Islet precursor cell (in vitro differentiated cells): Measurements from ENCODE around the gene SLC22A9.
"Not testable (repeated sequence)": the region's sequence is repeated elsewhere in the genome, so short reads cannot be mapped to it uniquely, and the experiment has no call there.

Experiments used
- DNase-seq: peaks from one replicate; pipeline ENCODE4 v3.0.0-alpha.2; 2018

SLC22A9 gene

DNA sequence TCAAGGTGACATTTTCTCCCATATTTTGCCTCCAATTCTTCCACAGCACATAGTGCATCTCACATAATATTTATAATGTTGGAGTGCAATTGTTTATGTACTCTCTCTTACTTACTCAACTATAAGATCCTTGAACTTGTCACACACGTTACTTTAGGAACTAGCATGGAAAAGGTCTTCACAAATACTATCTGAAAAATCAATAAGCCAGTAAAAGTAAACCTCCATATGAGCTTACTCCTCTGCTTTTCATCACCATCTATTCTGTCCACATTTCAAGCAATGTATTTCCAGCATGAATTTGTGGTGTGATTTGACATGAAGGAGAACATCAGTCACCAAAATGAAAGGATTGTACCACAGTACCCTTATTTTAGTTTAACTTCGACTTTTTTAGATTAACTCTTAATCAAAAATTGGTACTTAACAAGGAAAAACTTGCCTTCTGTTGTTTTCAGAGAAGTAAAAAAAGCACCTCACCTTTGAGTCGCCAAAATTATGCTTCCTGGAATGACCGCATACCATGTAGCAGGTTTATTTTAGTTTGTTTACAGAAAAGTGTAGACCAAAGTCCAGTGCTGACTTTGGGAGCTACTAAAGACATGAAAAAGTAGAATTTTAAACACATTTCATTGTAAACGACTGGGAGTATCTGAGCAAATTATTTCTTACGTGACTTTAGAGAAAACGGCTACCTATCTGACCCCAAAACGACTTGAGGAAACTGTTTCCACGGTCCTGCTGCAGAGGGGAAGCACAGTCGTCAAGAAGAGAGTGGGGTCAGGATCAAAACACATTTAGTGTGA is at the start of gene SLC22A9:
Gene SLC22A9 (plus strand): TSS at position 621 of the 806 bp plus-strand sequence. CDS start 272 bp downstream, outside the sequence.
- DNase-seq: no peak

DNA sequence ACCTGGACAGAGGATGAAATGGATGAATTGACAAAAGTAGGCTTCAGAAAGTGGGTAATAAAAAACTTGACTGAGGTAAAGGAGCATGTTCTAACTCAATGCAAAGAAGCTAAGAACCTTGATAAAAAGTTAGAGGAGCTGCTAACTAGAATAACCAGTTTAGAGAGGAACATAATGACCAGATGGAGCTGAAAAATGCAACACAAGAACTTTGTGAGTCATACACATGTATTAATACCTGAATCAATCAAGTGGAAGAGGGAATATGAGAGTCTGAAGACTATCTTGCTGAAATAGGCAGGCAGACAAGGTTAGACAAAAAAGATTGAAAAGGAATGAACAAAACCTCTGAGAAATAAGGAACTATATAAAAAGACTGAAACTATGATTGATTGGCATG is 47.9 kb upstream of the SLC22A9 start:
- DNase-seq: no peak

DNA sequence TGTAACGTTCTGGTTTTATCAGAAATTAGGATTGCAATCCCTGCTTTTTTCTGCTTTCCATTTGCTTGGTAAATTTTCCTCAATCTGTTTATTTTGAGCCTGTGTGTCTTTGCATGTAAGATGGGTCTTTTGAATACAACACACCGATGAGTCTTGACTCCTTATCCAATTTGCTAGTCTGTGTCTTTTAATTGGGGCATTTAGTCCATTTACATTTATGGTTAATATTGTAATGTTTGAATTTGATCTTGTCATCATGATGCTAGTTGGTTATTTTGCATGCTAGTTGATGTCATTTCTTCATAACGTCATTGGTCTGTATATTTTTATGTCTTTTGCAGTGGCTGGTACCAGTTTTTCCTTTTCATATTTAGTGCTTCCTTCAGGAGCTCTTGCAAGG is 34.5 kb upstream of the SLC22A9 start:
- DNase-seq: not testable (repeated sequence)

DNA sequence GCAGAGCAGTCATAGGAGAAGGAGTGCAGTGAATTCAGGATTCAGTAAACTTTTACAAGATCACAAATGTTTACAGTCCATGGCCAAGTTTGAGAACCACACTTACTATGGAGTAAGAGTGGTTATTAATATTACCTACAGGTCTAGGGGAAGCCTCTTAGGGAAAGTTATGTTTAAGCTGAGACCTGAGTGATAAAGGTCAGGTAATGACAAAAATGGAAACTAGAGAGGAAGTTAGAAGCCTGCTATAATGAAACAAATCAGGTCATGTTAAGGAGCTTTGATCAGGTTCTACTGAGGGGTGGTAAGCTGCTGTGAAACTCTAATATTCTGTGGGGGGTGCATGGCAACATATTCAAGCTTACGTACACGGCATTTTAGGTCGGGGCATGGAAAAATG is 32.5 kb upstream of the SLC22A9 start:
- DNase-seq: no peak

DNA sequence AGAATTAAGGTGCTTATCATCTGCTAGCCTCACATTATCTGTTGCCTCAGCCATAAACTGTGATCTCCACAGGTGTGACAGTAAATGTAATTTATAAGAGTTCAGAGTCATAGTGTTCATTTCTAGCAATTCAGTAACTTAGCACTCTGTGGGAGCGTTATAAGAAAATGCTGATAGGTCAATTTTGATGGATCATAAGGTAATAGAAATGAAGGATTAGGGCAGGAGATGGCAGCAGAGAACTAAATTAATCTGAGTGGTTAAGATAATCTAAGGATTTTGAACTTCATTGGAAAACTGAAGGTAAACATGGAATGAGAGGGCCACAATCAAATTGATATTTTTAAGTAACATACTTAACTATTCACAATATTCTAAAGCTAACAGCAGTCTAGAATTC is 26.5 kb upstream of the SLC22A9 start:
- no peak for DNase-seq

DNA sequence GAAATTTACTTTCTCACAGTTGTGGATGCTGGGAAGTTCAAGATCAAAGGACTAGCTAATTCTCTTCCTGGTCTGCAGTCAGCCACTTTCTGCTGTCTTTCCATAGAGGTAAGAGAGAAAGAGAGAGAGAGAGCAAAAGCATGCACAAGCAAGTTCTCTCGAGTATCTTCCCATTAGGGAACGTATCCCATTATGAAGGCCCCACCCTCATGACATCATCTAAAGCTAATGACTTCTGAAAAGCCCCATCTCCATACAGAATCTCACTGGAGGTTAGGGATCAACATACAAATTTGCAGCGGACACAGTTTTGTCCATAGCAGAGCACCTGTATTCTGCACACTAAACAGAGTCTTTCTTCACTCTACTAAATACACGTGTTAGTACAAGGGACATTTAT is 17.4 kb upstream of the SLC22A9 start:
- no peak for DNase-seq

DNA sequence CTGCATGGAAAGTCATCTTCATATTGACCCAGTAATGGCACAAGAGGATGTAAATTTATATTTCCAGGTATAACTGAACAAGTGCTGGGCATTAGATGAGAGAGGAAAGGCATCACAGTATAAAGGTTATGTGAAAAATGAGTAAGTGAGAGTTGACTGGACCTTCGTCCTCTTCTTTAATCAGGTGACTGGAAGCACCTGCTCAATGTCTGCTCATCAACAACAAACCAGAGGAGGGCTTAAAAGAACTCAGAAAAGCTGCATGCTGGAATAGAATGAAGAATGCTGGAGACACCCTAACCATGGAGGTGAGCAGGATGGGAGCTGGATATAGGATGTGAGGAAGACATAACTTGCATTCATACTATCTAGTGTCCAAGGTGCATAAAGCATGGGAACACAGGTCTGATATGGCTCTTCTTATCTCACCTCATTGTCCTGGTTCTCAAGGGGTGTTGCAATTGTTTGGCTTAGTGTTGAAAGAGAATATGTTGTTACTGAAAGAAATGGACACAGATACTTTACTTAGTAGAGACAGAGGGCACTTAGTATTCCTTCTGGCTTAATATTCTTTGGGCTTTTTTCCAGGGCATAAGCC is 7.3 kb upstream of the SLC22A9 start:
- DNase-seq: no peak

DNA sequence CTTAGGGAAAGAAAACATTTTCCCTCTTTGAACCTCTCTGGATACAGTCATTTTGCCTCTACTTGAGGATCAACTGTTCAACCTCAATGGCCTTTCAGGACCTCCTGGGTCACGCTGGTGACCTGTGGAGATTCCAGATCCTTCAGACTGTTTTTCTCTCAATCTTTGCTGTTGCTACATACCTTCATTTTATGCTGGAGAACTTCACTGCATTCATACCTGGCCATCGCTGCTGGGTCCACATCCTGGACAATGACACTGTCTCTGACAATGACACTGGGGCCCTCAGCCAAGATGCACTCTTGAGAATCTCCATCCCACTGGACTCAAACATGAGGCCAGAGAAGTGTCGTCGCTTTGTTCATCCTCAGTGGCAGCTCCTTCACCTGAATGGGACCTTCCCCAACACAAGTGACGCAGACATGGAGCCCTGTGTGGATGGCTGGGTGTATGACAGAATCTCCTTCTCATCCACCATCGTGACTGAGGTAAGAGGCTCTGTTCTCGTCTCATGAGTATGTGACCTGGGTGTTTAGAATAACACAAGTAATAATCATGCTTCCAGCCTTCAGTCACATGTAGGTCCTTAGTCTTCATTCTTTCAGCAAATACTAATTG is 495 bp downstream of the SLC22A9 start:
- no peak for DNase-seq

DNA sequence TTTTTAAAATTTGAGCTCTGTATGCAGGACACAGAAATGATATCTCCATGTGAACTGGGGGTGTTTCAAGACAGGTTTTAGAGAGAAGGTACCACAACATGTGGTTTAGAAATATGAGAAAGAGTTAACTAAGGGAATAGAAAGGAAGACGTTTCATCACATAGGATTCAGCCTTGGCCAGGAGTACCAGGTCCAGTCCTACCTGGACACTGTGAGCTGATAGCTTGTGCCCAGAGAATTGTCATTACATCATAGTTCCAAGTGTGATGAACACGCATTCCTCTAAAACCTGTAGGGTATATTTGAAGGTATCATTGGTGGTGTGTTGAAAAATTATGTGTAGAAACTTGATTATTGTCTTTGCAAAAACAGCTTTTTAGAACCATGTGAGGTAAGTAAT is 1.8 kb downstream of the SLC22A9 start:
- no peak for DNase-seq

DNA sequence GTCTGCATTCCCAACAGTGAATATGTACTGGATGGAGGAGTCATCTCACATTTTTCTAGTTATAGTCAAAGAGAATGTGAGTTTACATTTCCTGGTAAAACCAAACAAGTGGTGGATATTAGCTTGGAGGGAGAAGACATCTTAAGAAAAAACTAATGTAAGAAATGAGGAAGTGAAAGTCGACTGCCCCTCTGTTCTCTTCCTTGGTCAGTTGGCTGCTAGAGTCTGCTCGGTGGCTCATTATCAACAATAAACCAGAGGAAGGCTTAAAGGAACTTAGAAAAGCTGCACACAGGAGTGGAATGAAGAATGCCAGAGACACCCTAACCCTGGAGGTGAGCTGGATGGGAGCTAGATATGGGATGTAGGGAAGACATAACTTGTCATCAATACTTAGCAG is 5.8 kb downstream of the SLC22A9 start:
- DNase-seq: no peak

DNA sequence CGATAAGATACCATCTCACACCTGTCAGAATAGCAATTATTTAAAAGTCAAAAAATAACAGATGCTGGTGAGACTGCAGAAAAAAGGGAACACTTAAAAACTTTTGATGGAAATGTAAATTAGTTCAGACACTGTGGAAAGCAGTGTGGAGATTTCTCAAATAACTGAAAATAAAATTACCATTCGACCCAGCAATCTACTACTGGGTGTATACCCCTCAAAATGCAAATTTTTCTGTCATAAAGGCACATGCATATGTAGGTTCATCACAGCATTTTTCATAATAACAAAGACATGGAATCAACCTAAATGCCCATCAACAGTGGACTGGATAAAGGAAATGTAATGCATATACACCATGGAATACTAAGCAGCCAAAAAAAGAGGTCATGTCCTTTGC is 10.5 kb downstream of the SLC22A9 start:
- DNase-seq: no peak

DNA sequence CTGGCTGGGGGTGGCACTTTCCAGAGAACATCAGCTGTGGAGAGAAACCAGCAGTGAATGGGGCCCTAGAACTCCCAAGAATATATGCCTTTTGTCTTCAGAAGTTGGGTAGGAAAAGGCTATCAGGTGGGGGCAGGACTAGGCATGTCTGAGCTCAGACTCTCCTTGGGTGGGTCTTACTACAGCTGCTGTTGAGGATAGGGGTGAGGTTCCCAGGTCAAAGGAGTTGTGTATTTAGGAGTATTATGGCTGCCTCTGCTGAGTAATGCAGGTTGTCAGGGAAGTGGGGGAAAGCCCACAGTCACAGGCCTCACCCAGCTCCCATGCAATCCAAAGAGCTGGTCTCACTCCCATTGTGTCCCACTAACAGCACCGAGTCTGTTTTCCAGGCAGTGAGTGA is 26.1 kb downstream of the SLC22A9 start:
- no peak for DNase-seq

DNA sequence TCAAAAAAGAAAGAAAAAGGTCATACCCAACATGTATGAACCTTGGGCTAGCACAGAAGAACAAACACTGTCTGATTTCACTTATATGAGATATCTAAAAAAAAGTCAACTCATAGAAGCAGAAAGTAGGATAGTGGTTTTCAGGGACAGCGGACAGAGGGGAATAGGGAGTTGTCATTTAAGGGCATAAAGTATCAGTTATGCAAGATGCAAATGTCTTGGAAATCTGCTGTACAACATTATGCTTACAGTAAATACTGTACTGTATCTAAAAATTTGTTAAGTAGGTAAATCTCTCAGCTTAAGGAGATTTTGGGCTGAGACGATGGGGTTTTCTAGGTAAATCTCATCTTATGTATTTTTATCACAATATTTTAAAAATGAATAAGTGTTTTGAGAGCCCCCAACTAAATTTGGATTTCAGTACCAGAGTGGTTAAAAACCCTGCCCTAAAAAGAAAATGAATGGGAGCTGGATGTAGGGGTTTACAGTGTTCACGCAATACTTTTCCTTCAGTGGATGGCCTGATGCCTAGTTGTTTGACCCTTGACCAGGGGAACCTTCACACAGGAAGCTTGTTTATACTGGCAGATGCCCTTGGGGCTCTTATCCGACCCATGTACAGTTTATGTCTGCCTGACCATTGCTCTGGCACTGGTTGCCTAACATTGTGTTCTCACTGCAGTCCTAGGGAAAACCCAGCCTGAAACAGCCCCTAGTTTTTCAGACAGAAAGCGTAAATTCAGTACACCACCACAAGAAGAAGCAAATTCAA is 34.8 kb downstream of the SLC22A9 start:
- DNase-seq: no peak

DNA sequence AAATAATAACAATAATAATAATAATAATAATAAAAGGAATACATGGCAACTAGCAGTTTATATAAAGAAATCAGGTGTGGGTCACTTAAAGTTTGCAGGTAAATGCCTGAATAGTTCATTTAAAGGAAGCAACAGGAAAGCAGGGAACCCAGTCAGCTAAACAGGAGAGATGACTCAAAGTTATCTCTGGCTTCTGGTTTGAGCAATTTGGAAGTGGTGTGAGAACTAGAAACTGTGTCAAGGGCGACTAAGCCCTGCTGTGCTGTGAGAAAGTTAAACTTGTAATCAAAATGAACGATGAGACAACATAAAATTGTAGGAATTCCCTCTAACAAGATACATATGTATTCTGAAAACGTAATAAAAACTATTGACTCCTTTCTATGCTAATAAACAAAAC is 35.5 kb downstream of the SLC22A9 start:
- DNase-seq: no peak

DNA sequence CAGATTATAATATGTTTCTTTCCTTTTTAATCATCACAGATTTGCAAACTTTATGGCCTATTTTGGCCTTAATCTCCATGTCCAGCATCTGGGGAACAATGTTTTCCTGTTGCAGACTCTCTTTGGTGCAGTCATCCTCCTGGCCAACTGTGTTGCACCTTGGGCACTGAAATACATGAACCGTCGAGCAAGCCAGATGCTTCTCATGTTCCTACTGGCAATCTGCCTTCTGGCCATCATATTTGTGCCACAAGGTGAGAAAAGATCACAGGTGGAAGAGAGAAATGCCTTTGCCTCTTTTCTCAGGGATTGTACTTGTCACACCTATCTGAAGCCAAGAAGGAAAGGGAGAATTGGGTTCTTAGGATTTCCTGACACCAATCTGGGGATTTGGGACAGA is 36.9 kb downstream of the SLC22A9 start:
- DNase-seq: no peak

DNA sequence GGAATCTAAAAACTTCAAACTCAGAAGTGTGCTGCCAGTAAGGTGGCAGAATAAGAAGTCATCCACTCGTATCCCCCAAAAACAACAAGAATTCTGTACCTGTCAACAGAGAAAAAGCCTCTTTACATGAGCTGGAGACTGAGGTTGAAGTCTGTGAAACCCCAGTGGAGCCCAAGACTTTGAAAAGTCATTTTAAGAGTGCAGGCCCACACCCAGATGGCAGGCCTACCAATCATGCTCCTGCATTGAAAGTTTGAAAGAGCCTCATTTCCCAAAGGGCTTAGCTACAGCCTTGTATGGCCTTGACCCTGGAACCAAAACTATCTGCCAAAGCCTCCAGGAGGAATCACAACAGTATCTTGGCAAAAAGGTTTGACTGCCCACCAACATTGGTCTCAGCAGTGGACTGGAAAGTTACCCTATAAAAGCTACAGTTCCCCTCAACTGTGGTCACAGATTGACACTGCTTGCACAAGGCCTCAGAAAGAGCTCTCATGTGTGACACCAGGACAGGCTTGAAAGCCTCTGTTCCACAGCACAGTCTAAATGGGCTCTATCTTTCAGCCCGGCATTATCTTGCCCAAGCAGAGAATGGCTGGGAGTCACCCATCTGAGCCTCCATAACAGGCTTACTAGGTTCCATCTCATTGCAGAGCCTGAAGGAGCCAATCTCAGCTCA is 47.7 kb downstream of the SLC22A9 start:
- no peak for DNase-seq

DNA sequence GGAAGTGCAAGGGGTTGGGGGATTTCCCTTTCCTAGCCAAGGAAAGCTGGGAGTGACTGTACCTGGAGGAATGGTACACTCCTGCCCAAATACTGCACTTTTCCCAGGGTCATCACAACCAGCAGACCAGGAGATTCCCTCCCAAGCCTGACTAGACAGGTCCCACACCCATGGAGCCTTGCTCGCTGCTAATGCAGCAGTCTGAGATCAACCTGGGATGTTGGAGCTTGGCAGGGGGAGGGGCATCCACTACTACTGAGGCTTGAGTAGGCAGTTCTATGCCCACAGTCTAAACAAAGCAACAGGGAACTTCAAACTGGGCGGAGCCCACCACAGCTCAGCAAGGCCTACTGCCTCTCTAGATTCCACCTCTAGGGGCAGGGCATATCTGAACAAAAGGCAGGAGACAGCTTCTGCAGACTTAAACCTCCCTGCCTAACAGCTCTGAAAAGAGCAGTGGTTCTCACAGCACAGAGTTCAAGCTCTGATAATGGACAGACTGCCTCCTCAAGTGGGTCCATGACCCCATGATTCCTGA is 58.5 kb downstream of the SLC22A9 start:
- DNase-seq: no peak

DNA sequence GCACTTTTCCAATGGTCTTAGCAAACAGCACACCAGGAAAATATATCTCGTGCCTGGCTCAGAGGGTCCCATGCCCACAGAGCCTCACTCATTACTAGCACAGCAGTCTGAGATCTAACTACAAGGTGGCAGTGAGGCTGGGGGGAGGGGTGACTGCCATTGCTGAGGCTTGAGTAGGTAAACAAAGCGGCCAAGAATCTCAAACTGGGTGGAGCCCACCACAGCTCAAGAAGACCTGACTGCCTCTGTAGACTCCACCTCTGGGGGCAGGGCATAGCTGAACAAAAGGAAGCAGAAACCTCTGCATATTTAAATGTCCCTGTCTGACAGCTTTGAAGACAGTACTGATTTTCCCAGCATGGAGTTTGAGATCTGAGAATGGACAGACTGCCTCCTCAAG is 61.1 kb downstream of the SLC22A9 start:
- DNase-seq: not testable (repeated sequence)

DNA sequence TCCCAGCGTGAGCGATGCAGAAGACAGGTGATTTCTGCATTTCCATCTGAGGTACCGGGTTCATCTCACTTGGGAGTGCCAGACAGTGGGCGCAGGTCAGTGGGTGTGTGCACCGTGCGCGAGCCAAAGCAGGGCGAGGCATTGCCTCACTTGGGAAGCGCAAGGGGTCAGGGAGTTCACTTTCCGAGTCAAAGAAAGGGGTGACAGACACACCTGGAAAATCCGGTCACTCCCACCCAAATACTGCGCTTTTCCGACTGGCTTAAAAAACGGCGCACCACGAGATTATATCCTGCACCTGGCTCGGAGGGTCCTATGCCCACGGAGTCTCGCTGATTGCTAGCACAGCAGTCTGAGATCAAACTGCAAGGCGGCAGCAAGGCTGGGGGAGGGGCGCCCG is 65.8 kb downstream of the SLC22A9 start:
- DNase-seq: not testable (repeated sequence)

DNA sequence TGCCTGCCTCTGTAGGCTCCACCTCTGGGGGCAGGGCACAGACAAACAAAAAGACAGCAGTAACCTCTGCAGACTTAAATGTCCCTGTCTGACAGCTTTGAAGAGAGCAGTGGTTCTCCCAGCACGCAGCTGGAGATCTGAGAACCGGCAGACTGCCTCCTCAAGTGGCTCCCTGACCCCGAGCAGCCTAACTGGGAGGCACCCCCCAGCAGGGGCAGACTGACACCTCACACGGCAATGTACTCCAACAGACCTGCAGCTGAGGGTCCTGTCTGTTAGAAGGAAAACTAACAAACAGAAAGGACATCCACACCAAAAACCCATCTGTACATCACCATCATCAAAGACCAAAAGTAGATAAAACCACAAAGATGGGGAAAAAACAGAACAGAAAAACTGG is 66.2 kb downstream of the SLC22A9 start:
- DNase-seq: not testable (repeated sequence)

DNA sequence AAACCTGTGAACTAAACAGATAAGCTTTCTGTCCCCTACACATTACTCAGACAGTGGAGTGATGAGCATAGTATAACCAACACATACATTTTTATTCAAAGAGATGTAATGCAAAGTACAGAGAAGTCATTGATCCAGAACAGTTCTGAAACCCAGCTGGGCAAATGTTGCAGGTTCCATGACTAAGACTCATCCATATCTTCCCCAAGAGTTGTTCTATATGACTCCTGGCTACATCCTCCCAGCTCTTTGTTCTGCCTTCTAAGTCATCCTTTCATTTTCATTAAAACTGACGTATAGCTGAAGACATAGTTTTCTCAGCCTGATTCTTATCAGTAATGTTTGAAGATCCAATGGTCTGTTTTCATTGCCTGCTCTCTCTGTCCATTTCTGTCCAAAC is 74.1 kb downstream of the SLC22A9 start:
- DNase-seq: no peak

DNA sequence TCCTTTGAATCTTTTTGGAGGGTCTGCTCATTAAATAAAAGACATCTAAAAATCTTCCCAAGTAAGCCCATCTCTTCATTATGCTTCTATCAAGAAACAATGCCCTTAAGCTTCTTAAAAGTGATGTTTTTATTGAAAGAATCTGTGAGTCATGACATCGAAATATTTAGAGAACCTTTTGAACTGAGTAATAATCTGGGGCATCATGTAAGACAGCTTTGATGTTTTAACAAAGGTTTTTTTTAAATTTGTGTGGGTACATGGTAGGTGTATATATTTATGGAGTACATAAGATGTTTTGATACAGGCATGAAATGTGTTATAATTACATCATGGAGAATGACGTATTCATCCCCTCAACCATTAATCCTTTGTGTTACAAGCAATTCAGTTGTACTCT is 74.6 kb downstream of the SLC22A9 start:
- DNase-seq: no peak

DNA sequence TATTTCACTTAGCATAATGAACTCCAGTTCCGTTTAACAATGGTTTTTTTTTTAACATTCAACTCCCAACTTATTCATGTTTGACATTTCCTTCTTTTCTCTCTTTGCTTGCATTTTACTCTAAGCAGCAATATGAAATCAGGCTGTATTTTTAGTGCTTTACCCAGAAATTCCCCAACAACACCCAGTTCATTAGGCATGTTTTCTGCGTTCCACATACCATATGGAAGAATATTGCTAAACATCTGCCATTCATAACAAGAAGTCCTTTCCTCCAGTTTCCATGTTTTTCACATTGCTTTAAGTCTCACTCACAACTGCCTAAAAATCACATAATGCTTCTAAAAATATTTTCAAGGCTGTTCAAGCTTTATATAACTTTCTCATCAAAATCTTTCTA is 75.5 kb downstream of the SLC22A9 start:
- DNase-seq: no peak
